Right atrium auricular region (tissue), 2 donors: ENCODE results near the gene RNASE4. TPM values are rescaled to one million over a fixed set of nuclear protein-coding genes. Genes with fewer than 3 reads are reported as not detected.
"Not testable (repeated sequence)": the region's sequence is repeated elsewhere in the genome, so short reads cannot be mapped to it uniquely, and the experiment has no call there.

Experiments used
- DNase-seq: peaks from one replicate; pipeline ENCODE4 v3.0.0-alpha.2; 2019; ENCODE audit warnings: low spot score
- H3K27ac ChIP-seq, 2 donors: fragments of 200-600 bp; sonication (generic); 1 replicate in 1 of 2; 2 replicates in 1 of 2; pipeline ENCODE4 v1.5.1; 2016 to 2019
- H3K27me3 ChIP-seq, 2 donors: fragments of 200-600 bp; sonication (generic); one replicate each; pipeline versions ENCODE4 v1.5.1 to v1.6.0; 2017 to 2019
- H3K36me3 ChIP-seq: fragments of 200-600 bp; sonication (generic); one replicate; pipeline ENCODE4 v1.5.1; 2016
- H3K4me1 ChIP-seq, 2 donors: fragments of 200-600 bp; sonication (generic); one replicate each; pipeline versions ENCODE4 v1.5.1 to v1.6.0; 2017 to 2019
- H3K4me3 ChIP-seq, 2 donors: fragments of 200-600 bp; sonication (generic); 1 replicate in 1 of 2; 2 replicates in 1 of 2; pipeline ENCODE4 v1.5.1; 2017 to 2019; ENCODE audit warnings: mild to moderate bottlenecking in 1 of 2, moderate library complexity in 1 of 2
- H3K9me3 ChIP-seq, 2 donors: fragments of 200-600 bp; sonication (generic); one replicate each; pipeline ENCODE4 v1.5.1; 2019
- CTCF ChIP-seq, 2 donors: fragments of 200-600 bp; sonication (generic); IDR thresholded peaks; one replicate each; pipeline ENCODE4 v1.5.1; 2019; ENCODE audit warnings: antibody characterized with exemption in 2 of 2
- total RNA-seq, 2 donors: library from RNA; depleted of rRNA; stranded (reverse); fragments of >200 nt; gene quantifications; one replicate each; pipeline ENCODE4 v1.1.0, GENCODE V29; 2016

The RNASE4 gene
- total RNA-seq, 2 donors from 2014 or later: 19.5 to 44.4 TPM

GRCh38 chr14:20732477-20732876 lies 48.1 kb downstream of the RNASE4 start:
- Histone ChIP-seq H3K36me3 (no peaks in the 10 kb centered on the region), H3K9me3 (no peaks in the 10 kb centered on the region), H3K4me1 (no peaks in the 10 kb centered on the region), H3K27me3 (no peaks in the 10 kb centered on the region), H3K4me3 (no peak overlapping the region), H3K27ac (no peak overlapping the region)
- no peak for DNase-seq
- no peak for TF ChIP-seq CTCF (IDR thresholded peaks at IDR 0.05)

- no peaks in the 10 kb centered on the region for H3K9me3 ChIP-seq
- no peaks in the 10 kb centered on the region for H3K4me1 ChIP-seq
- no peak overlapping the region for H3K4me3 ChIP-seq
- DNase-seq: no peak
- H3K36me3 ChIP-seq: no peaks in the 10 kb centered on the region
- no peaks in the 10 kb centered on the region for H3K27me3 ChIP-seq
- TF ChIP-seq CTCF (IDR thresholded peaks at IDR 0.05): no peak
- H3K27ac ChIP-seq: no peak overlapping the region
These were observed 48.7 kb downstream of the RNASE4 start for GRCh38 chr14:20732979-20733635.

GRCh38 chr14:20733684-20734429 lies 49.5 kb downstream of the RNASE4 start:
- DNase-seq: no peak
- H3K27me3 ChIP-seq: no peaks in the 10 kb centered on the region
- no peak overlapping the region for H3K4me3 ChIP-seq
- no peaks in the 10 kb centered on the region for H3K9me3 ChIP-seq
- H3K27ac ChIP-seq: no peak overlapping the region
- no peak for TF ChIP-seq CTCF (IDR thresholded peaks at IDR 0.05)
- no peaks in the 10 kb centered on the region for H3K36me3 ChIP-seq
- H3K4me1 ChIP-seq: no peaks in the 10 kb centered on the region

GRCh38 chr14:20734430-20734806 lies 50.1 kb downstream of the RNASE4 start:
- no peaks in the 10 kb centered on the region for H3K4me1 ChIP-seq
- H3K36me3 ChIP-seq: no peaks in the 10 kb centered on the region
- H3K9me3 ChIP-seq: no peaks in the 10 kb centered on the region
- no peaks in the 10 kb centered on the region for H3K27me3 ChIP-seq
- DNase-seq: no peak
- no peak overlapping the region for H3K4me3 ChIP-seq
- no peak overlapping the region for H3K27ac ChIP-seq
- TF ChIP-seq CTCF (IDR thresholded peaks at IDR 0.05): no peak

- not testable (repeated sequence) for H3K9me3 ChIP-seq, H3K4me1 ChIP-seq, H3K27me3 ChIP-seq, DNase-seq, H3K4me3 ChIP-seq, H3K36me3 ChIP-seq, H3K27ac ChIP-seq
These were observed 53.9 kb downstream of the RNASE4 start for GRCh38 chr14:20738292-20738691.

- no peaks in the 10 kb centered on the region for H3K27me3 ChIP-seq
These were observed 57.8 kb downstream of the RNASE4 start for GRCh38 chr14:20742132-20742531.

More at GRCh38 chr14:20742132-20742531, 57.8 kb downstream of the RNASE4 start:
- no peak overlapping the region for H3K4me3 ChIP-seq
- H3K36me3 ChIP-seq: no peaks in the 10 kb centered on the region
- no peak for TF ChIP-seq CTCF (IDR thresholded peaks at IDR 0.05)
- H3K27ac ChIP-seq: no peak overlapping the region
- no peak for DNase-seq
- H3K9me3 ChIP-seq: no peaks in the 10 kb centered on the region
- no peaks in the 10 kb centered on the region for H3K4me1 ChIP-seq
